H9 (cell line): Measurements from ENCODE around the gene NFU1. TPM values are rescaled to one million over a fixed set of nuclear protein-coding genes. Genes with fewer than 3 reads are reported as not detected.

Experiments
- DNase-seq: peaks from one replicate; pipeline ENCODE4 v3.0.0-alpha.2; 2017
- H2AFZ ChIP-seq: one replicate; pipeline ENCODE4 v1.6.1; 2013; ENCODE audit warnings: mild to moderate bottlenecking, low read length, control low read depth, moderate library complexity
- H2AK5ac ChIP-seq: 2 replicates; pipeline ENCODE4 v1.6.1; 2013; ENCODE audit warnings: low read length, control low read depth, mixed read lengths; ENCODE audit not compliant: insufficient read length
- H2BK120ac ChIP-seq: one replicate; pipeline ENCODE4 v1.6.1; 2013; ENCODE audit warnings: low read depth, mild to moderate bottlenecking, low read length, control low read depth, inconsistent platforms; ENCODE audit not compliant: poor library complexity, severe bottlenecking
- H2BK12ac ChIP-seq: 2 replicates; pipeline ENCODE4 v1.6.1; 2013; ENCODE audit warnings: low read length, control low read depth, mixed read lengths, low read depth; ENCODE audit not compliant: insufficient read length
- H2BK15ac ChIP-seq: 2 replicates; pipeline ENCODE4 v1.6.1; 2013; ENCODE audit warnings: low read depth, low read length, control low read depth
- H2BK20ac ChIP-seq: one replicate; pipeline ENCODE4 v1.6.1; 2013; ENCODE audit warnings: low read depth, mild to moderate bottlenecking, low read length, control low read depth, inconsistent platforms; ENCODE audit not compliant: poor library complexity, severe bottlenecking
- H2BK5ac ChIP-seq: 2 replicates; pipeline ENCODE4 v1.6.1; 2013; ENCODE audit warnings: low read length, control low read depth, mixed read lengths; ENCODE audit not compliant: insufficient read length
- H3K14ac ChIP-seq: 2 replicates; pipeline ENCODE4 v1.6.1; 2013; ENCODE audit warnings: low read length, control low read depth; ENCODE audit not compliant: insufficient read depth
- H3K18ac ChIP-seq: 2 replicates; pipeline ENCODE4 v1.6.1; 2013; ENCODE audit warnings: low read depth, mild to moderate bottlenecking, mixed read lengths, low read length, control low read depth; ENCODE audit not compliant: insufficient read length
- H3K23ac ChIP-seq: 2 replicates; pipeline ENCODE4 v1.6.1; 2013; ENCODE audit warnings: low read length, control low read depth, mixed read lengths, low read depth; ENCODE audit not compliant: insufficient read length
- H3K23me2 ChIP-seq: 2 replicates; pipeline ENCODE4 v1.6.1; 2013; ENCODE audit warnings: low read depth, mild to moderate bottlenecking, mixed read lengths, low read length, control low read depth; ENCODE audit not compliant: insufficient read length, poor library complexity, severe bottlenecking
- H3K27ac ChIP-seq: 2 replicates; pipeline ENCODE4 v1.5.1; 2013; ENCODE audit warnings: low read length, control low read depth, mixed read lengths, low read depth; ENCODE audit not compliant: insufficient read length
- H3K27me3 ChIP-seq: 2 replicates; pipeline ENCODE4 v1.6.1; 2013; ENCODE audit warnings: low read length, control low read depth, inconsistent platforms; ENCODE audit not compliant: insufficient read depth
- H3K4ac ChIP-seq: 2 replicates; pipeline ENCODE4 v1.6.1; 2013; ENCODE audit warnings: low read depth, mild to moderate bottlenecking, control low read depth, inconsistent platforms, low read length, moderate library complexity
- H3K4me1 ChIP-seq: 2 replicates; pipeline ENCODE4 v1.6.1; 2013; ENCODE audit warnings: low read length, control low read depth, inconsistent platforms; ENCODE audit not compliant: insufficient read depth
- H3K4me2 ChIP-seq: 2 replicates; pipeline ENCODE4 v1.6.1; 2013; ENCODE audit warnings: low read length, control low read depth, mixed read lengths; ENCODE audit not compliant: insufficient read length, insufficient read depth
- H3K56ac ChIP-seq: 2 replicates; pipeline ENCODE4 v1.6.1; 2013; ENCODE audit warnings: low read depth, mild to moderate bottlenecking, mixed read lengths, low read length, control low read depth; ENCODE audit not compliant: insufficient read length
- H3K79me1 ChIP-seq: 2 replicates; pipeline ENCODE4 v1.6.1; 2013; ENCODE audit warnings: low read depth, mild to moderate bottlenecking, moderate library complexity, low read length, control low read depth, inconsistent platforms; ENCODE audit not compliant: insufficient read depth, poor library complexity, severe bottlenecking
- H3K79me2 ChIP-seq: 2 replicates; pipeline ENCODE4 v1.6.1; 2013; ENCODE audit warnings: low read length, control low read depth, inconsistent platforms; ENCODE audit not compliant: insufficient read depth
- H3K9ac ChIP-seq: 2 replicates; pipeline ENCODE4 v1.6.1; 2013; ENCODE audit warnings: low read length, control low read depth, mixed read lengths; ENCODE audit not compliant: insufficient read length; ENCODE audit errors: extremely low read depth
- H3K9me3 ChIP-seq: one replicate; pipeline ENCODE4 v1.6.1; 2013; ENCODE audit warnings: low read depth, low read length, inconsistent platforms; ENCODE audit not compliant: control insufficient read depth
- H3T11ph ChIP-seq: one replicate; pipeline ENCODE4 v1.6.1; 2013; ENCODE audit warnings: mild to moderate bottlenecking, low read length, control low read depth, inconsistent platforms
- H4K20me1 ChIP-seq: one replicate; pipeline ENCODE4 v1.6.1; 2013; ENCODE audit not compliant: control insufficient read depth, insufficient read length, insufficient read depth
- H4K5ac ChIP-seq: 2 replicates; pipeline ENCODE4 v1.6.1; 2013; ENCODE audit warnings: low read depth, mild to moderate bottlenecking, mixed read lengths, low read length, control low read depth; ENCODE audit not compliant: insufficient read length
- H4K8ac ChIP-seq: replicated peaks from 2 replicates; pipeline ENCODE4 v1.6.1; 2013; ENCODE audit warnings: low read length, control low read depth, mixed read lengths, low read depth; ENCODE audit not compliant: insufficient read length
- H4K91ac ChIP-seq: 2 replicates; pipeline ENCODE4 v1.6.1; 2013; ENCODE audit warnings: low read depth, mild to moderate bottlenecking, moderate library complexity, mixed read lengths, low read length, control low read depth; ENCODE audit not compliant: insufficient read length
- H3K27ac Mint-ChIP-seq, 3 experiments: 2 replicates in 2 of 3; 3 replicates in 1 of 3; pipeline ENCODE4 v1.8.0; 2020 to 2021; ENCODE audit warnings: mixed read lengths in 3 of 3, mild to moderate bottlenecking in 1 of 3, moderate library complexity in 1 of 3
- H3K27me3 Mint-ChIP-seq: 2 replicates; pipeline ENCODE4 v1.8.0; 2021; ENCODE audit warnings: low read depth, mild to moderate bottlenecking, moderate library complexity, mixed read lengths
- H3K36me3 Mint-ChIP-seq, 3 experiments: 2 replicates in 2 of 3; 3 replicates in 1 of 3; pipeline ENCODE4 v1.8.0; 2020 to 2021; ENCODE audit warnings: low read depth in 3 of 3, mixed read lengths in 3 of 3; ENCODE audit not compliant: insufficient read depth in 1 of 3
- H3K4me1 Mint-ChIP-seq, 2 experiments: 2 replicates each; pipeline ENCODE4 v1.8.0; 2020; ENCODE audit warnings: mixed read lengths in 2 of 2
- H3K4me3 Mint-ChIP-seq, 2 experiments: 2 replicates in 1 of 2; 3 replicates in 1 of 2; pipeline ENCODE4 v1.8.0; 2020 to 2021; ENCODE audit warnings: mild to moderate bottlenecking in 2 of 2, mixed read lengths in 2 of 2, moderate library complexity in 1 of 2
- H3K9me3 Mint-ChIP-seq, 2 experiments: 2 replicates in 1 of 2; 3 replicates in 1 of 2; pipeline ENCODE4 v1.8.0; 2020; ENCODE audit warnings: mild to moderate bottlenecking in 2 of 2, mixed read lengths in 2 of 2, moderate library complexity in 1 of 2
- CTCF ChIP-seq: fragments of 200-600 bp; sonication (generic); conservative IDR thresholded peaks from 3 replicates; pipeline ENCODE4 v1.8.0; 2021; ENCODE audit warnings: antibody characterized with exemption, mild to moderate bottlenecking
- WGBS: extraction: QIAGEN DNeasy Blood & Tissue Kit; methylation state at CpG from one replicate; pipeline ENCODE4 v1.1.7; 2013; ENCODE audit warnings: missing lambda C conversion rate, low lambda C conversion rate, mixed read lengths; ENCODE audit not compliant: insufficient read length; ENCODE audit errors: extremely low coverage; 5-methylcytosine and 5-hydroxymethylcytosine counted together
- total RNA-seq: library from RNA; stranded (reverse); gene quantifications from 2 replicates; pipeline ENCODE4 v1.2.1, GENCODE V29; 2021

The NFU1 gene
- total RNA-seq, 1 experiment from 2014 or later: 61.4 TPM

GRCh38 chr2:69437751-69438154 lies 518 bp upstream of the NFU1 start:
- Mint-ChIP-seq H3K4me3 (peak overlapping the region; percentile 93 to 96), H3K36me3 (peaks cover 0 to 16% (median 4%) of the 10 kb centered on the region in 3 experiments; a peak in 3 of 7 replicates), H3K9me3 (peaks cover 0 to 4% of the 10 kb centered on the region in 2 experiments; a peak in 3 of 5 replicates), H3K4me1 (peaks cover 27 to 28% of the 10 kb centered on the region in 2 experiments), H3K27ac (peak overlapping the region; percentile 97 to 98 (median 97)), H3K27me3 (no peaks in the 10 kb centered on the region)
- H4K5ac ChIP-seq: peak overlapping the region; percentile 41
- H3K79me1 ChIP-seq: no peaks in the 10 kb centered on the region
- no peak overlapping the region for H2AK5ac ChIP-seq
- peak overlapping the region; percentile 29 for H3K27ac ChIP-seq
- no peak overlapping the region for H3K56ac ChIP-seq
- TF ChIP-seq CTCF: no peak
- H2BK120ac ChIP-seq: no peak overlapping the region
- peak overlapping the region; percentile 34 for H3K9ac ChIP-seq
- no peak overlapping the region for H2BK20ac ChIP-seq
- H3K9me3 ChIP-seq: no peaks in the 10 kb centered on the region
- H3K79me2 ChIP-seq: no peaks in the 10 kb centered on the region
- peak overlapping the region; percentile 83 for H3K14ac ChIP-seq
- H3K4me2 ChIP-seq: peak overlapping the region; percentile 100
- H2BK5ac ChIP-seq: no peak overlapping the region
- no peak overlapping the region for H3K23ac ChIP-seq
- no peak for DNase-seq
- no CpG with 5 or more reads among the region's 7 CpGs for WGBS
- H3K4ac ChIP-seq: no peak overlapping the region
- H3T11ph ChIP-seq: no peak overlapping the region
- no peaks in the 10 kb centered on the region for H4K20me1 ChIP-seq
- H2AFZ ChIP-seq: peak overlapping the region; percentile 57
- no peak overlapping the region for H4K91ac ChIP-seq
- H2BK15ac ChIP-seq: no peak overlapping the region
- H3K4me1 ChIP-seq: no peaks in the 10 kb centered on the region; the same call in 1 of the 2 replicates
- H2BK12ac ChIP-seq: no peak overlapping the region
- H3K18ac ChIP-seq: peak overlapping the region; percentile 90
- no peaks in the 10 kb centered on the region for H3K27me3 ChIP-seq
- H3K23me2 ChIP-seq: peaks cover 11% of the 10 kb centered on the region
- H4K8ac ChIP-seq: no peak overlapping the region
